Body of pancreas (tissue), 4 donors: ENCODE measurements around the gene DYNLL2.

Experiments
- CTCF ChIP-seq, 7 experiments: fragments of 450-650 bp in 4 of 7; fragments of 200-600 bp in 3 of 7; sonication (generic) in 3 of 7; IDR thresholded peaks; one replicate each; pipeline ENCODE4 v1.5.1; 2016 to 2019; ENCODE audit warnings: antibody characterized with exemption in 7 of 7
- POLR2A ChIP-seq, 3 donors: fragments of 450-650 bp; IDR thresholded peaks; one replicate each; pipeline ENCODE4 v1.6.1; 2016; ENCODE audit warnings: antibody characterized with exemption in 3 of 3, mild to moderate bottlenecking in 2 of 3

DNA sequence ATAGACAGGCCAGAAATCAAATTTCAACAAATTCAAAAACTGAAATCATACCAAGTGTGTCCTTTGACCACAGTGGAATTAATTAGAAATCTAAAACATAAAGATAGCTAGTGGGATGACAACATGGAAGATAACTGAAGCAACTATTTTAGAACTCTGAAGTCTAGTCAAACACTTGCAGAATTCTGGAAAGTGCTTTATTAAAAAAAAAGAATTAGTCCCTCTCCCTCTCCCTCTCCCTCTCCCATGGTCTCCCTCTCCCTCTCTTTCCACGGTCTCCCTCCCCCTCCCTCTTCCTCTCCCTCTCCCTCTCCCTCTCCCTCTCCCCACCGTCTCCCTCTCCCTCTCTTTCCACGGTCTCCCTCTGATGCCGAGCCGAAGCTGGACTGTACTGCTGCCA lies 58.3 kb downstream of the DYNLL2 start:
- TF ChIP-seq CTCF (IDR thresholded peaks at IDR 0.05) = no peak
- TF ChIP-seq POLR2A (IDR thresholded peaks at IDR 0.05) = no peak
